H1 (cell line): Measurements from ENCODE around the gene CBLB.

ENCODE experiments used
- CTCF ChIP-seq, 3 experiments: IDR thresholded peaks; 1 replicate in 2 of 3; 2 replicates in 1 of 3; pipeline versions ENCODE4 v1.5.1 to v1.6.1; 2011; ENCODE audit warnings: low read length in 3 of 3, mild to moderate bottlenecking in 3 of 3, inconsistent platforms in 2 of 3, low read depth in 1 of 3, moderate library complexity in 1 of 3; ENCODE audit not compliant: insufficient read depth in 1 of 3; ENCODE audit errors: control extremely low read depth in 1 of 3
- JUN ChIP-seq: IDR thresholded peaks from 2 replicates; pipeline ENCODE4 v1.6.1; 2011; ENCODE audit warnings: low read depth, mild to moderate bottlenecking, improper control_type of control experiment, low read length
- KDM1A ChIP-seq: fragments of 200-600, 300-600 bp; sonication (generic); IDR thresholded peaks from 2 replicates; pipeline ENCODE4 v1.7.1; 2016; ENCODE audit warnings: mild to moderate bottlenecking, low read length, borderline replicate concordance
- NRF1 ChIP-seq: IDR thresholded peaks from 2 replicates; pipeline ENCODE4 v1.6.1; 2011; ENCODE audit warnings: mild to moderate bottlenecking, low read depth, low read length, improper control_type of control experiment

GRCh38 chr3:105620236-105620635, 248.6 kb downstream of the CBLB start:
- TF ChIP-seq KDM1A (no peak), CTCF (IDR thresholded peaks at IDR 0.05; ENCODE audit: control extremely low read depth in 1 of 3, insufficient read depth in 1 of 3, low read depth in 1 of 3, low read length in 3 of 3) (no peak), JUN (no peak), NRF1 (no peak)
